ENCODE measurements around the gene KCNJ16.

- no peak for TF ChIP-seq CTCF (IDR thresholded peaks at IDR 0.05; ENCODE audit: low read depth, low read length, poor library complexity, severe bottlenecking)
- TF ChIP-seq EZH2phosphoT487 (IDR thresholded peaks at IDR 0.05; ENCODE audit: borderline replicate concordance, low read length) = no peak
Measured at GRCh38 chr17:70181376-70181775, 106.4 kb downstream of the KCNJ16 start.
